Muscle layer of colon (tissue), 2 donors: ENCODE results near the gene FSD2.

ENCODE experiments used
- H3K27ac ChIP-seq: one replicate; pipeline ENCODE4 v1.7.0; 2013; ENCODE audit warnings: low read depth, mild to moderate bottlenecking, low read length, moderate library complexity
- H3K27me3 ChIP-seq, 2 donors: one replicate each; pipeline ENCODE4 v1.7.0; 2013; ENCODE audit warnings: low read length in 2 of 2, mild to moderate bottlenecking in 2 of 2; ENCODE audit not compliant: insufficient read depth in 2 of 2, control insufficient read depth in 1 of 2
- H3K36me3 ChIP-seq: one replicate; pipeline ENCODE4 v1.7.0; 2013; ENCODE audit warnings: mild to moderate bottlenecking, low read length; ENCODE audit not compliant: insufficient read depth
- H3K4me1 ChIP-seq: one replicate; pipeline ENCODE4 v1.7.0; 2013; ENCODE audit warnings: mild to moderate bottlenecking, low read length; ENCODE audit not compliant: insufficient read depth
- H3K4me3 ChIP-seq, 2 donors: one replicate each; pipeline ENCODE4 v1.7.0; 2013; ENCODE audit warnings: low read length in 2 of 2, low read depth in 1 of 2, mild to moderate bottlenecking in 1 of 2, moderate library complexity in 1 of 2
- H3K9ac ChIP-seq: one replicate; pipeline ENCODE4 v1.7.0; 2013; ENCODE audit warnings: low read length
- H3K9me3 ChIP-seq: one replicate; pipeline ENCODE4 v1.7.0; 2013; ENCODE audit warnings: mild to moderate bottlenecking, low read length
- donor health status: abdominal sarcoma.
- donor health status: Adenocarcinoma of cecum.

Gene FSD2

DNA sequence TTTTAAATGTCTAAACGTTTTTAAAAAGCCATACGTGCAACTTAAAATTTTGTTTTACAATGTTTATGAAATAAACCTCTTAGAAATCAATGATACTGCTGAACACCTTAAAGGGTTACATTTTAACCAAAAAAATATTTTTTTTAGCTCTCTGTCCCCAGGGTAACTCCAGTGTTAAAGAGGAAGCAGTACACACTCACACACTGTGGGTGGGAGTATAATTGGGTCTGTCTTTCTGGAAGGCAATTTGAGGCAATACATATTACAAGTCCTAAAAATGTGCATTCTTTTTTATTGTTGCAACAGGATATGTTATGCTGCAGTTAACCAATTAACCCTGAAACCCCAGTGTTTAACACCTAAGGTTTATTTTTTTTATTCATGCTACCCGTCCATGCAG lies 37.7 kb upstream of the FSD2 start:
- no peaks in the 10 kb centered on the region for H3K4me1 ChIP-seq

DNA sequence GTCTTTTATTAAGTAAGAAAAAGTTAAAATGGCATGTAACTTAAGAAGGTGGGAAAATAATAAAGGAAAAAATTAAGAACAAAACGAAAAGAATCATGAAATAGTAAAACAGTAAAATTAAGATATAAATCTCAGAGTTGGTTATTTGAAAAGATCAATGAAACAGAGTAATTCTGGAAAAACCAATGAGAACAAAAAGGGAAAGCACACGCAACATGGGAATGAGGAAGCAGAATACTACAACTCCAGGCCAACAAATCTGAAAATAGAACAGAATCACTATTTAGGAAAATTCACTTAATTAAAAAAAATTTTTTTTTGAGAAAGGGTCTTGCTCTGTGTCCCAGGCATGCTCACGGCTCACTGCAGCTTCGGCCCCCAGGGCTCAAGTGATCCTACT lies 34.3 kb upstream of the FSD2 start:
- H3K4me3 ChIP-seq, result no peak overlapping the region

More for the DNA sequence above, 37.7 kb upstream of the FSD2 start:
- Histone ChIP-seq H3K27me3 (no peaks in the 10 kb centered on the region), H3K4me3 (no peak overlapping the region), H3K36me3 (no peaks in the 10 kb centered on the region), H3K9me3 (no peaks in the 10 kb centered on the region), H3K27ac (no peak overlapping the region), H3K9ac (no peak overlapping the region)

DNA sequence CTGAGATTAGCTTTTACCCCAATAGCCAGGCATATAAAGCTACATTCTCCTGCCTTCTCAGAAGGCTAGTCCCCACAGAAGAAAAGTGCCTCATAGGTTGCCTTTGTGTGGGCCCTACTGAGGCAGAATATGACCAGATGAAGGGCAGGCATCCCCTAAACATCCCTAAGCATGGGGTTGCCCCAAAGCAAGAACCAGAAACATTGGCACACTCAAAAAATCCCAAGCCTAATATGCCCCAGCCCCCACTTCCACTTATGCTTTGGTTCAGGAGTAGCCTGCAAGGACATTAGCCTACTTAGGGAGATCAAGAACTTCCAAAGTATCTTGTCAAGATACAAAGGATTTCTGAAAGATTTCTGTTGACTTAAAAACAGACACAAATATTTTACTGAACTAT lies 33.3 kb upstream of the FSD2 start:
- Histone ChIP-seq H3K9me3 (no peaks in the 10 kb centered on the region), H3K27ac (no peak overlapping the region), H3K36me3 (peaks cover 25% of the 10 kb centered on the region), H3K27me3 (no peaks in the 10 kb centered on the region), H3K4me3 (no peak overlapping the region), H3K9ac (no peak overlapping the region), H3K4me1 (no peaks in the 10 kb centered on the region)

More for the DNA sequence above, 34.3 kb upstream of the FSD2 start:
- peaks cover 18% of the 10 kb centered on the region for H3K36me3 ChIP-seq
- H3K9ac ChIP-seq, result no peak overlapping the region
- H3K27me3 ChIP-seq, result no peaks in the 10 kb centered on the region
- no peaks in the 10 kb centered on the region for H3K4me1 ChIP-seq
- no peak overlapping the region for H3K27ac ChIP-seq
- no peaks in the 10 kb centered on the region for H3K9me3 ChIP-seq

DNA sequence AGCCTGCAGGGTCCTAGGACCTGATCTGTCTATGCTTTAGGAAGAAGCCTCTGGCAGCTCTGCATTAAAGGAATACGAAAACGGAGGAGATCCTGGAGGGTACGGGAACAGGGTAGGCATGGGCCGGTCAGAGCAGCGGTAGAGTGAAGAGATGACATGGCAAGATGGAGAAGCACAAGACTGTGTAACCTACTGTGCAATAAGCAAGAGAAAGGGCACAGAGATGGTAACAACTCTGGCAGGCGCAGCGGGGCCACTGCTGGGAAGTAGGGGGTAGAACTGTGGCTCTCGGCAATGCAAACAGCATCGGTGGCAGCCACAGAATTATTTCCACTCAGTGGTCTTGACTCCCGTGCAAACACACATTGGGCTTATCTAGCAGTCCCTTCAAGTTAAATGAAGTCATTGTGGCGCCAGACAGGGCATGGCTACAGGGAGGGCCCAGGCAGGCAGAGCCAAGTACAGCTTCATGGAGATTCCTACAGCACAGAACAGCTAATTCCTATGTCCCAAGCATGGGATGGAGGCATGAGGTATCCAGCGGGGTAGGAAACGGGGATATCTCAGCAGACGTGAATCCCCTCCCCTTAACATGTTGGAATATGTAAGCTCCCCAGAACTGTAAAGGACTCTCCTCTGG lies 32.3 kb upstream of the FSD2 start:
- Histone ChIP-seq H3K4me1 (no peaks in the 10 kb centered on the region), H3K4me3 (no peak overlapping the region), H3K9ac (no peak overlapping the region), H3K9me3 (no peaks in the 10 kb centered on the region), H3K36me3 (peaks cover 30% of the 10 kb centered on the region), H3K27me3 (no peaks in the 10 kb centered on the region), H3K27ac (no peak overlapping the region)

DNA sequence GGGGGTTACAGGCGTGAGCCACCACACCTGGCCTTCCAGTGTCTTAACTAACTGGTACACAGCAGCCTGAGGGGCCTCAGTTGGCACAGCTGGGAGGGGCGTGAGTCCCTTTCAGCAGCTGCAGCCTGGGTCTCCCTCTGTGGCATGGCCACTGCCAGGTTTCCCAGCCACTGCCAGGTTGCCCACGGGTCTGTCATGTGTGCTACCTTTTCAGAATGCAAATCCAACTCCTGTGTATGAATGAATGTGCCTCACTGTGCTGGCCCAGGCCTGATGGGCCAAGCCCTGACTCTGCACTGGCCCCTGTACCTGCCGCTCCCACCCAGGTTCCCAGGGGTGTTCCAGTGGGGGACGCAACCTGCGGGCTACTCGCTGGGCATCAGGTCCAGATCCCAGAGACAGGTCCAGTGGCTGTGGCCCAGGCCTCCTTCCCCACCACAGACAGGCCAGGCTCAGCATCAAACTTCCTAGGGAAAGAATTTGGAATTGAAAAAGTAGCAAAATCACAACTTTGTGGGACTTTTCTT lies 29.6 kb upstream of the FSD2 start:
- H3K9ac ChIP-seq, result no peak overlapping the region

DNA sequence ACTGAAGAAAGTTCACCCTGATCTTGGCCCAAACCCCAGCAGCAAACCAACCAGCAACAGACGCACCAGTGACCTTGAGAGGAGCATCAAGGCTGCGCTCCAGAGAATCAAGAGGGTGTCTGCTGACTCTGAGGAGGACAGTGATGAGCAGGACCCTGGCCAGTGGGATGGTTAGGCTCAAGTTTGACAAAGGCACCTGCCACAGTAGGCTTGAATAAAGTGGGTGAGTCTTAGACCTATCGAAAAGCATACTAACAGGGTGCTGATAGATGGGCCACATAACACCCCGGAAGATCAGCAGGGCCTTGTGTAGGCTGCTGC lies 27.5 kb upstream of the FSD2 start:
- Histone ChIP-seq H3K9me3 (no peaks in the 10 kb centered on the region), H3K9ac (no peak overlapping the region), H3K27me3 (no peaks in the 10 kb centered on the region), H3K36me3 (peaks cover 74% of the 10 kb centered on the region), H3K27ac (no peak overlapping the region), H3K4me1 (no peaks in the 10 kb centered on the region), H3K4me3 (no peak overlapping the region)

More for the DNA sequence above, 29.6 kb upstream of the FSD2 start:
- H3K4me3 ChIP-seq, result no peak overlapping the region
- no peaks in the 10 kb centered on the region for H3K9me3 ChIP-seq
- no peaks in the 10 kb centered on the region for H3K4me1 ChIP-seq
- H3K27me3 ChIP-seq, result no peaks in the 10 kb centered on the region
- H3K36me3 ChIP-seq, result peaks cover 57% of the 10 kb centered on the region
- H3K27ac ChIP-seq, result no peak overlapping the region

DNA sequence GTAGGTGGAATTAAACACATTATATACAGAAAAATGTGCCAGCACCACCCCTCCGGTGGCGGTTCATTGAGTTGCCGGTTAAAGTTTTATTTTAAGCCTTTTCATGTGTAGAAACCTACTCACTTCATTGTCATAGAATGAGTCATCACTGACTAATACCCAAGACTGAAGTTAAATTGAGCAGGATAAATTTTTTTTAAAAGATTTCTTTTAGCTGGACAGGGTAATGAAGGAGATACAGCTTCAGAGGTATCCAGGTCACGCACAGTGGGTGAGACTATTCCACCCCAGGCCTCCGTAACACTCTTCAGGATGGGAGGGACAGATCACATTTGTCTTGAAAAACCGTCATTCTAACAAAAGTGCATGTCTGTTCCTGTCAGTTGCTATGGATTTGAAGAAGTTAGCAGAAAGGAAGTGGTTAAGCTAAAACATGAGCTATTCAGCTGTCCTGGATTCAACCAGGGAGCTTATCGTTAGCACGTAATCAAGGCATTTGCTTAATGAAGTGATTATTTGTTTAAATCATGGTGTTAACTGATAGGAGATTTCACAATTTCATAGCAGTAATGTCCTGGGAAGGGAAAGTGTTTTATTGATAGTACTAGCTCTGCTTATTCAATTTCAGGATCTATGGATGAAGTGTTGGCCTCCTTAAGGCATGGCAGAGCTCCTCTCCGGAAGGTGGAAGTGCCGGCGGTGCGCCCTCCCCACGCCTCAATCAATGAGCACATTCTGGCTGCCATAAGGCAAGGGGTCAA lies 26.9 kb upstream of the FSD2 start:
- Histone ChIP-seq H3K9ac (no peak overlapping the region), H3K4me3 (no peak overlapping the region), H3K27ac (no peak overlapping the region), H3K9me3 (no peaks in the 10 kb centered on the region), H3K4me1 (no peaks in the 10 kb centered on the region), H3K36me3 (peaks cover 79% of the 10 kb centered on the region), H3K27me3 (no peaks in the 10 kb centered on the region)

DNA sequence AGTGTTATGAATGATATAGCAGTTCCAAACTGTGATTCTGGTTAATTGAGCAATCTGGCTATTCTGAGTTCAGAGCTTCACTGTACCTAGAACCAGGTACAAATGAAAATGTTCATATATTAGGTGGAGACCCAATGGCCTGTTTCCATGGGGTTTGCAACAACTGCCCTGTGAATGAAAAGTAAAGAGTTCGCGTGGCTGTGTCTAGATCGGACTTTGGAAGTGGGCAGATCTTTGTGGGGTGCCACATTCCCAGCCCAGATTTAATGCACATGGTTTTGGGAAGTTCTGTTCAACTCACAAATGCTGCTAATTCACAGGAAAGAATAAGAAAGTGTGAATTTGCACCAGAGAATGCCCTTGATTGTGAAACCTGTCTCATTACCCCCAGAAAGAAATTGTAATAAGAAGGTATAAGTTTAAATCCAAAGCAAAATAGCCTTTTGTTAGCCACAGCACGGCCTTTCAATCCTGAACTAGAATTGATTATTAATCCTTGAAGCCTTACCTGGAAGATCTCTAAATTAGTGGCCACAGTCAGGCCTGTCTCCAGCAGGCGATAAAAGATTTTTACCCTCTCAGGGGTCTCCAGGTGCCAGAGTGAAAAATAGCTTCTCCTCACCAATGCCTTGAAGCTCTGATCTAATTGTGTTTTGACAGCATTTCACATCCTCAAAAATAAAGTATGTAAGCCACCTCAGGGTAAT lies 26.2 kb upstream of the FSD2 start:
- Histone ChIP-seq H3K36me3 (peaks cover 81% of the 10 kb centered on the region), H3K9me3 (no peaks in the 10 kb centered on the region), H3K4me3 (no peak overlapping the region), H3K9ac (no peak overlapping the region), H3K27me3 (no peaks in the 10 kb centered on the region), H3K27ac (no peak overlapping the region), H3K4me1 (no peaks in the 10 kb centered on the region)

DNA sequence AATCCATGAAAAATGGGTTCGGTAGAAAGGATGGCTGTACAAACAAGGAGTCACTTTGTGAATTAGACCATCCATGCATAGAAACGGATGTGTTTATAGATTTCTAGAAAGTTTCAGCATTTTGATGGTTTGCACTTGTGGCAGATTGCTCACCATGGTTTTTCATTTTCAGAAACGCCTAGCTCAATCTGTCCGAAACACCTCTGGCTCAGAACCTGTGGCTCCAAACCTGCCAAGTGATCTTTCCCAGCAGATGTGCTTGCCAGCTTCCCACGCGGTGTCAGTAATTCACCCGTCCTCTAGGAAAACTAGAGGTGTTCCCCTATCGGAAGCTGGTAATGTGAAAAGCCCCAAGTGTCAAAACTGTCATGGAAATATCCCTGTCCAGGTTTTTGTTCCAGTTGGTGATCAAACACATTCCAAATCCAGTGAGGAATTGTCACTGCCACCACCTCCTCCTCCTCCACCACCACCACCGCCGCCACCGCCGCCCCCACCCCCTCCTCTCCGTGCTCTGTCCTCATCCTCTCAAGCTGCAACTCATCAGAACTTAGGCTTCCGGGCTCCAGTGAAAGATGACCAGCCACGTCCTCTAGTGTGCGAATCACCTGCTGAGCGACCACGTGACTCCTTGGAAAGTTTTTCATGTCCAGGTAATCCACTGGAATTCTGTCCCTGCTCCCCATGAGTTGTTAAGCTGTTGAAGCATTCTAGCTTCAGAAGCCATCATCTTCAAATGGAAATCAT lies 24.7 kb upstream of the FSD2 start:
- H3K27me3 ChIP-seq, result no peaks in the 10 kb centered on the region
- no peaks in the 10 kb centered on the region for H3K9me3 ChIP-seq
- no peaks in the 10 kb centered on the region for H3K4me1 ChIP-seq
- no peak overlapping the region for H3K27ac ChIP-seq
- H3K36me3 ChIP-seq, result peaks cover 78% of the 10 kb centered on the region
- no peak overlapping the region for H3K4me3 ChIP-seq
- no peak overlapping the region for H3K9ac ChIP-seq

DNA sequence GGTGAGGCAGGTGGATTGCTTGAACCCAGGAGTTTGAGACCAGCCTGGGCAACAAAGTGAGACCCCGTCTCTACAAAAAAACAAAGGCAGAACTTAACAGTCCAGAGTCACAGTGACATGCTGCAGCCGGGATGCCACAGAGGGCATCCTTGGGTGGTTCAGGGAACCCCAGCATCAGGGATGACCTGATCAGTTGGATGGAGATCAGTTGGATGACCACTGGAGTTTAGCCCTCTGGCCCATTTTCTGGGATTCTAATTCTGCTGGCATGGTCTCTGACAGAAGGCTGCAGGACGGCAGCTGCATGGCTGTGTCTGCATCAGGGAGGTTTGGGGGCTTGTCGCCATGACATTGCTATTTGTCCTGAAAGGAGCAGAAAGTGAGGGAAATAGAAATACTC lies 23.4 kb upstream of the FSD2 start:
- Histone ChIP-seq H3K36me3 (peaks cover 72% of the 10 kb centered on the region), H3K27ac (no peak overlapping the region), H3K4me1 (no peaks in the 10 kb centered on the region)

DNA sequence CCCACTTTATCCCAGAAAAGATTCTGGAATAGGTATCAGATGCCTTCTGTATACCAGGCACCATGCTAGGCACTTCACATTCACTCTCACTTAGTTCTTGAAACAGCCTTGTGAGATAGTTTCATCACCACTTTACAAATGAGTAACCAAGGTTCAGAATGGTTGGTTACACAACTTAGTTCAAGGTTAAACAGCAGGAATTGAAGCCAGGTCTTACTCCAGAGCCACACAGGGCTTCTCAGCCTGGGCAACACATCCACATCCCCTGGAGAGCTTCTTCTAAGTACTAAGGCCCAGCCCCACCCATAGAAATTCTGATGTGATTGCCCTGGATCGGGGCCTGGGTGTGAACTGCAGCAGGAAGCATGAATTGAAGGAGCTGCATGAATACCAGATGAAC lies 22.2 kb upstream of the FSD2 start:
- H3K9me3 ChIP-seq, result no peaks in the 10 kb centered on the region
- no peak overlapping the region for H3K4me3 ChIP-seq
- peaks cover 69% of the 10 kb centered on the region for H3K36me3 ChIP-seq
- H3K9ac ChIP-seq, result no peak overlapping the region
- no peaks in the 10 kb centered on the region for H3K4me1 ChIP-seq
- H3K27ac ChIP-seq, result no peak overlapping the region
- no peaks in the 10 kb centered on the region for H3K27me3 ChIP-seq

More for the DNA sequence above, 23.4 kb upstream of the FSD2 start:
- no peaks in the 10 kb centered on the region for H3K27me3 ChIP-seq
- H3K4me3 ChIP-seq, result no peak overlapping the region
- H3K9ac ChIP-seq, result no peak overlapping the region
- no peaks in the 10 kb centered on the region for H3K9me3 ChIP-seq
